ENCODE results near the gene GPBAR1. TPM values are rescaled to one million over a fixed set of nuclear protein-coding genes. Genes with fewer than 3 reads are reported as not detected.

GPBAR1 gene
- total RNA-seq, 2 experiments from 2014 or later = 0.16 to 0.45 TPM

DNA sequence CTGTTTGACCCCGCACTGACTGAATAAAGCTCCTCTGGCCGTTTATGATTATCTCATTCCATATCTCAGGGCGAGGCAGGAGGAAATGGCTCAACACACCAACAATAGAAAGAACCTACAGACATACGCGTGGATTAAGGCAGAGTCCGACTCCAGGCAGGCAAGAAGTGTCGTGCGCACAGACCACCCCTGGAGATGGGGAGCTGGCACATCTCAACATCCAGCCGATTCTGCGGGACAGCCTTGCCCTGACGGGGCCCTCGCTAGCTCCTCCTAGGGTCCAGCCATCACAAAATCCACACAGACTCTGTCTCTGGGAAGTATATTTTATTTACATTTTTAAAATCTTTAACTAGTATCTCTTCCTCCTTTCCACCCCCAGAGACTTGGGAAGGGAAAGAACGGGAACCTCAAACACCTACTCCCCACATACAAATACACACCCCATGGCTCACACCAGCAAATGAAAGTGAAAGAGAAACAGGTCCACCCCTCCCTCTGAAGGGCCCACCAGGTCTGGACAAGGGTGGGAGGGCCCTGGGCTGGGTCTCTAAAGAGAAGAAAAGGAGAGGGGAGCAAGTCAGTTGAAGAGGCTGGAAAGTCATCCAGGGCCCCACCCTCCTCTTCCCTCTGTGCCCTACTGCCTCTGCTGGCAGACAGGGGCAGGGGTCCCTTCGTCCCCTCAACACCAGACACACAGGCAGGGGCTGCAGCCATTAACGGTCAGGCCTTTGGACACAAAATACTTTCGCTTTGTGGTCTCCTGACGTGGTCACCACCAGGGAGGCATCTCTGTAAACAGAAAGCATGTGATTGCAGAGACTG, 3.2 kb downstream of the GPBAR1 start:
- no peaks in the 10 kb centered on the region for H3K9me3 Mint-ChIP-seq
- peaks cover 26% of the 10 kb centered on the region for H3K4me1 Mint-ChIP-seq (ENCODE audit: low read depth)
- H3K36me3 Mint-ChIP-seq (ENCODE audit: low read depth) = peaks cover 20% of the 10 kb centered on the region
- ChIA-PET POLR2A (interaction anchor here (1.2 to 2.1 kb wide), 4 partner anchors 11 to 48 kb away, joined by 3 to 7 read pairs (median 4); no protein-coding TSS in a partner anchor), CTCF (no interaction called here)
- TF ChIP-seq, protein P1, sequence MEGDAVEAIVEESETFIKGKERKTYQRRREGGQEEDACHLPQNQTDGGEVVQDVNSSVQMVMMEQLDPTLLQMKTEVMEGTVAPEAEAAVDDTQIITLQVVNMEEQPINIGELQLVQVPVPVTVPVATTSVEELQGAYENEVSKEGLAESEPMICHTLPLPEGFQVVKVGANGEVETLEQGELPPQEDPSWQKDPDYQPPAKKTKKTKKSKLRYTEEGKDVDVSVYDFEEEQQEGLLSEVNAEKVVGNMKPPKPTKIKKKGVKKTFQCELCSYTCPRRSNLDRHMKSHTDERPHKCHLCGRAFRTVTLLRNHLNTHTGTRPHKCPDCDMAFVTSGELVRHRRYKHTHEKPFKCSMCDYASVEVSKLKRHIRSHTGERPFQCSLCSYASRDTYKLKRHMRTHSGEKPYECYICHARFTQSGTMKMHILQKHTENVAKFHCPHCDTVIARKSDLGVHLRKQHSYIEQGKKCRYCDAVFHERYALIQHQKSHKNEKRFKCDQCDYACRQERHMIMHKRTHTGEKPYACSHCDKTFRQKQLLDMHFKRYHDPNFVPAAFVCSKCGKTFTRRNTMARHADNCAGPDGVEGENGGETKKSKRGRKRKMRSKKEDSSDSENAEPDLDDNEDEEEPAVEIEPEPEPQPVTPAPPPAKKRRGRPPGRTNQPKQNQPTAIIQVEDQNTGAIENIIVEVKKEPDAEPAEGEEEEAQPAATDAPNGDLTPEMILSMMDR (IDR thresholded peaks at IDR 0.05) = no peak
- H3K4me3 Mint-ChIP-seq = no peak overlapping the region
- no peaks in the 10 kb centered on the region for H3K27me3 Mint-ChIP-seq
- no peak for DNase-seq
- ATAC-seq = peak; percentile 63
- intact Hi-C loops (cut with micrococcal nuclease) = no loop called here
- H3K27ac Mint-ChIP-seq = peak overlapping the region; percentile 7

DNA sequence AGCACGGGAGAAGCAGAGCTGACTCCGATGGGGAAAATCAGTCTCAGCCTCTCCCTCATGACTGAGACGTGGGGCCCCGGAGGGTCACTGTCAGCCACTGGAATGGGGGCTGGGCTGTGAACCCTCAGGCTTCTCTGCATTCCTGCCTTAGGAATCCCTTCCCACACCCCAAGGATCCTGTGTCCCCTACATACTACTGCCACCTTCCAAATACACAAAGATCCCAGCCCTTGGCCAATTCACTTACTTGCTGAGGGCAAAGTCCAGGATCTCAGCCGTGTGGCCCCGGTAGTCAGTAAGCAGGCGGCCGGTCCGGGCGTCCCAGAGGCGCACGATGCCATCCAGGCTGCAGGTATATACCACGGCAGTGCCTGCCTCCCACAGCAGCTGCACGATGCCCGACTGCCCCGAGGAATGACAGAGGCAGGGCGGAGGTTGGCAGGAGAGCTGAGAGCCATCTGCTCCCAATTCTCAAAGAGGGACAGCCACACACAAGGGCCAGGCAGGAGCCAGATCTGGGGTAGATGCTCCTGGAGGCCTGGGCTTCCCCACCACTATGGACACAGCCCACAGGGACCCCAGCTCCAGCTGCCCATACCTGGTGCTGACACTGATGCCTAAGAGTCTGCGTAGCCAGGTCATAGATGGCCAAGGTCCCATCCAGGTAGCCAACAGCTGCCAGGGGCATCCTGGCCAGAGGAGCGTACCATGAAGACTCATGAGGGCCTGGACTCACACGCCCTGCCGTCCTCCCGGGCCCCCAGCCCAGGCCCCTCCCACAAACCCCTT, 4.2 kb downstream of the GPBAR1 start:
- Mint-ChIP-seq H3K27ac (peak overlapping the region; percentile 7), H3K36me3 (ENCODE audit: low read depth) (peaks cover 26% of the 10 kb centered on the region), H3K27me3 (no peaks in the 10 kb centered on the region), H3K9me3 (no peaks in the 10 kb centered on the region), H3K4me1 (ENCODE audit: low read depth) (peaks cover 28% of the 10 kb centered on the region), H3K4me3 (no peak overlapping the region)
- intact Hi-C loops (cut with micrococcal nuclease) = no loop called here
- TF ChIP-seq, protein P1 (IDR thresholded peaks at IDR 0.05) = no peak
- ATAC-seq = no peak
- CTCF ChIA-PET = no interaction called here
- POLR2A ChIA-PET = interaction anchor here (2.1 kb wide), 1 partner anchor 12 kb away, joined by 7 read pairs; no protein-coding TSS in a partner anchor
- no peak for DNase-seq

DNA sequence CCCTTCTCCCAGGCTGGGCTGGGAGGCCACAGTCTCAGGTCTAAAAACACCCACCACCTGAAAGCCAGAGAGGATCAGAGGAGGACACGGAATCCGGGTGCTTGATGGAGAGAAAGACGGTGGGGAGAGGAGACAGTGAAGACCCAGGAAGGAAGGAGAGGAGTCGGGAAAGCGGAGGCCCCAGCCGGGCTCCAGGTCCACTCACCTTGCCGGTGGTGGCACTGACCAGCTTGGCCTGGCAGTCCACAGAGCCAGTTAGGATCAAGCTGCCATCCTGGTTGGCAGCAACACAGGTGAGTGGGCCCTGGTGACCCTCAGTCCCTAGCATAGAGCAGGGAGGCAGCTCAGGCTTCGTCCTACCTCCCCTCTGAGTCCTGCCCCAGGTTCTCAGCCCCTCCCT, 4.8 kb downstream of the GPBAR1 start:
- Mint-ChIP-seq H3K9me3 (no peaks in the 10 kb centered on the region), H3K27me3 (no peaks in the 10 kb centered on the region), H3K4me3 (no peak overlapping the region), H3K36me3 (ENCODE audit: low read depth) (peaks cover 26% of the 10 kb centered on the region), H3K4me1 (ENCODE audit: low read depth) (peaks cover 28% of the 10 kb centered on the region), H3K27ac (peak overlapping the region; percentile 1)
- ATAC-seq (no peak), DNase-seq (no peak)
- ChIA-PET CTCF (no interaction called here), POLR2A (interaction anchor here (1.0 to 2.1 kb wide), 4 partner anchors 10 to 18 kb away, joined by 3 to 7 read pairs (median 4); no protein-coding TSS in a partner anchor)
- intact Hi-C loops (cut with micrococcal nuclease) = no loop called here
- TF ChIP-seq, protein P1 (IDR thresholded peaks at IDR 0.05) = no peak

DNA sequence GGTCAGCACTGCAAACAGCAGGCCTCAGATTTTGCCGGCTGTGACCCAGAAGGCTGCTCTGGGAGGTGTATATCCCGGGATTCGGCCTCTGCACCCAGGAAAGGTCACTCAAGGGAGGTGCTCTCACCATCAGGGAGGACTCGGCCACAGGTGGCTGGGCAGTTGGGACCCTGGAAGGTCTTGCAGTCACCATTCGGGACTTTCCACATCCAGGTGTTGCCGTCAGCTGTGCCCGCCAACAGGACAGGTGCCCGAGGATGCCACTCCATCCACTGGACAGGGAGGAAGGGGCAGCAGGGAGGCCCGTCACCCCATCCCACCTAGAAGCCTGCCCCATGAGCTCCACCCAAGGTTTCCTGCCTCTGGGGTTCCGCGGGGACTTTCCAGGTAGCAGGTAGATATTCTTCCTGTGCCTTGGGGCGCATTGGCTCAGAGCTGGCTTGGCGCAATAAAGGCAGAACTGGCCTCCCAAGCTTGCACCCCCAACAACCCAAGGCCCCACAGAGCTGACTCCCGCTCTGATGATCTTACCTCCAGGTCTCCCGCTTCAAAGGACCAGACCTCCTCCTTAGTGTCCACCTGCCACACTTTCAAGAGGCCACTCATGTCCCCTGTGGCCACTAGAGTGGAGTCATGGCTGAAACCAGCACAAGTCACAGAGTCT, 5.6 kb downstream of the GPBAR1 start:
- POLR2A ChIA-PET = interaction anchor here (0.6 to 2.4 kb wide), 5 partner anchors 8 to 37 kb away, joined by 3 to 10 read pairs (median 4); no protein-coding TSS in a partner anchor
- intact Hi-C loops (cut with micrococcal nuclease) = no loop called here
- no peak overlapping the region for H3K4me3 Mint-ChIP-seq
- no peaks in the 10 kb centered on the region for H3K9me3 Mint-ChIP-seq
- DNase-seq (no peak), ATAC-seq (no peak)
- peaks cover 26% of the 10 kb centered on the region for H3K36me3 Mint-ChIP-seq (ENCODE audit: low read depth)
- TF ChIP-seq, protein P1 (IDR thresholded peaks at IDR 0.05) = no peak
- CTCF ChIA-PET = no interaction called here
- no peak overlapping the region for H3K27ac Mint-ChIP-seq
- H3K27me3 Mint-ChIP-seq = no peaks in the 10 kb centered on the region
- peaks cover 34% of the 10 kb centered on the region for H3K4me1 Mint-ChIP-seq (ENCODE audit: low read depth)

Measured in activated CD8-positive, alpha-beta T cell treated with anti-CD3 and anti-CD28 coated beads for 36 hours (primary cell).